Liver (tissue), 3 donors: ENCODE data around the gene MASP2.

Source experiments
- ATF3 ChIP-seq: IDR thresholded peaks from 2 replicates; pipeline ENCODE4 v1.6.1; 2016; ENCODE audit warnings: antibody characterized with exemption
- CTCF ChIP-seq: fragments of 150-350 bp; IDR thresholded peaks from 2 replicates; pipeline ENCODE4 v1.5.1; 2017; ENCODE audit warnings: improper control_type of control experiment, low read depth, low read length; ENCODE audit not compliant: missing input control
- EGR1 ChIP-seq, 2 donors: IDR thresholded peaks; 2 replicates each; pipeline ENCODE4 v1.6.1; 2016 to 2018; ENCODE audit warnings: antibody characterized with exemption in 2 of 2, low read depth in 2 of 2
- FOXA1 ChIP-seq: IDR thresholded peaks from 2 replicates; pipeline ENCODE4 v1.6.1; 2016; ENCODE audit warnings: antibody characterized with exemption
- GABPA ChIP-seq, 2 donors: IDR thresholded peaks in 1 of 2; conservative IDR thresholded peaks in 1 of 2; 2 replicates each; pipeline ENCODE4 v1.6.1; 2016; ENCODE audit warnings: antibody characterized with exemption in 2 of 2, mild to moderate bottlenecking in 1 of 2, moderate library complexity in 1 of 2
- HNF4A ChIP-seq, 2 donors: conservative IDR thresholded peaks; 2 replicates each; pipeline ENCODE4 v1.6.1; 2016; ENCODE audit warnings: antibody characterized with exemption in 2 of 2, mild to moderate bottlenecking in 2 of 2
- JUND ChIP-seq, 2 donors: IDR thresholded peaks; 2 replicates each; pipeline ENCODE4 v1.6.1; 2016; ENCODE audit warnings: antibody characterized with exemption in 2 of 2
- MAX ChIP-seq: IDR thresholded peaks from 2 replicates; pipeline ENCODE4 v1.6.1; 2016; ENCODE audit warnings: antibody characterized with exemption
- RAD21 ChIP-seq, 2 donors: IDR thresholded peaks; 2 replicates each; pipeline ENCODE4 v1.6.1; 2016; ENCODE audit warnings: antibody characterized with exemption in 2 of 2, mild to moderate bottlenecking in 2 of 2
- REST ChIP-seq: IDR thresholded peaks from 2 replicates; pipeline ENCODE4 v1.6.1; 2016; ENCODE audit warnings: antibody characterized with exemption, mild to moderate bottlenecking
- RXRA ChIP-seq, 2 donors: IDR thresholded peaks; 2 replicates each; pipeline ENCODE4 v1.6.1; 2017 to 2018; ENCODE audit warnings: antibody characterized with exemption in 2 of 2, mild to moderate bottlenecking in 1 of 2
- SP1 ChIP-seq: IDR thresholded peaks from 2 replicates; pipeline ENCODE4 v1.6.1; 2018; ENCODE audit warnings: antibody characterized with exemption, mild to moderate bottlenecking
- TAF1 ChIP-seq: conservative IDR thresholded peaks from 2 replicates; pipeline ENCODE4 v1.6.1; 2016; ENCODE audit warnings: antibody characterized with exemption, mild to moderate bottlenecking
- ZBTB33 ChIP-seq: IDR thresholded peaks from 2 replicates; pipeline ENCODE4 v1.6.1; 2016; ENCODE audit warnings: antibody characterized with exemption
- donor health status: healthy.
- donor health status: healthy.

GRCh38 chr1:11012260-11013159, 34.5 kb downstream of the MASP2 start, which contains the start of gene TARDBP:
- TF ChIP-seq CTCF = no peak
- TF ChIP-seq JUND (IDR thresholded peaks at IDR 0.05) = no peak
- no peak for TF ChIP-seq REST
- TF ChIP-seq GABPA (IDR thresholded peaks at IDR 0.05 in 1 of 2, conservative IDR thresholded peaks at IDR 0.05 in 1 of 2) = peak in 1 of 2 donors; percentile 34
- TF ChIP-seq RXRA (IDR thresholded peaks at IDR 0.05) = no peak
- no peak for TF ChIP-seq RAD21 (IDR thresholded peaks at IDR 0.05)
- peak; percentile 59 for TF ChIP-seq MAX
- peak; percentile 45 to 52 for TF ChIP-seq EGR1 (IDR thresholded peaks at IDR 0.05; ENCODE audit: low read depth in 2 of 2)
- no peak for TF ChIP-seq ATF3
- peak; percentile 66 for TF ChIP-seq SP1
- TF ChIP-seq ZBTB33 = peak; percentile 99
- TF ChIP-seq TAF1 = no peak
- TF ChIP-seq HNF4A (conservative IDR thresholded peaks at IDR 0.05) = no peak
- TF ChIP-seq FOXA1 = no peak
